GM19238 (cell line): ENCODE data around the gene UBL4A.
"Not testable (repeated sequence)": the region's sequence is repeated elsewhere in the genome, so short reads cannot be mapped to it uniquely, and the experiment has no call there.

Source experiments
- DNase-seq: peaks from one replicate; pipeline ENCODE4 v3.0.0; 2011; ENCODE audit warnings: low spot score; ENCODE audit not compliant: insufficient read length

Gene UBL4A

GRCh38 chrX:154508384-154508745 lies 21.9 kb upstream of the UBL4A start:
- no peak for DNase-seq

GRCh38 chrX:154507673-154508383 lies 21.4 kb upstream of the UBL4A start:
- no peak for DNase-seq

- no peak for DNase-seq
These were observed 20.3 kb upstream of the UBL4A start for GRCh38 chrX:154506483-154507332.

GRCh38 chrX:154505734-154506133 lies 19.3 kb upstream of the UBL4A start:
- DNase-seq, result no peak

- DNase-seq, result no peak
These were observed 16.6 kb upstream of the UBL4A start for GRCh38 chrX:154502989-154503388.

GRCh38 chrX:154502098-154502497 lies 15.7 kb upstream of the UBL4A start:
- DNase-seq, result no peak

- DNase-seq, result not testable (repeated sequence)
These were observed 15.0 kb upstream of the UBL4A start for GRCh38 chrX:154501423-154501822.

GRCh38 chrX:154496591-154497137 lies 10.2 kb upstream of the UBL4A start:
- not testable (repeated sequence) for DNase-seq

- no peak for DNase-seq
These were observed 9.1 kb upstream of the UBL4A start for GRCh38 chrX:154495472-154495922.

GRCh38 chrX:154494715-154495114 lies 8.3 kb upstream of the UBL4A start:
- no peak for DNase-seq

- DNase-seq, result peak; percentile 89
These were observed 4.1 kb upstream of the UBL4A start, which contains the start of gene SLC10A3 for GRCh38 chrX:154490414-154491083. Gene SLC10A3, minus strand, starts transcription at chrX:154490629. Its CDS starts 1,689 bp downstream, at chrX:154488940.

GRCh38 chrX:154490021-154490413 lies 3.6 kb upstream of the UBL4A start:
- DNase-seq, result no peak

- DNase-seq, result no peak
These were observed 2.8 kb upstream of the UBL4A start for GRCh38 chrX:154489182-154489581.

GRCh38 chrX:154488336-154489075 lies 2.1 kb upstream of the UBL4A start:
- DNase-seq, result no peak

GRCh38 chrX:154487518-154488290 lies 1.3 kb upstream of the UBL4A start:
- no peak for DNase-seq

- peak; percentile 39 for DNase-seq
These were observed 391 bp downstream of the UBL4A start for GRCh38 chrX:154486052-154486395.

- DNase-seq, result no peak
These were observed 1.0 kb downstream of the UBL4A start for GRCh38 chrX:154485150-154486051.

GRCh38 chrX:154484255-154485149 lies 1.9 kb downstream of the UBL4A start:
- no peak for DNase-seq
